HG03095 (cell line): ENCODE data around the gene VMAC.
A peak's percentile ranks its signal among the peaks of the same experiment; 100 is the strongest.

Experiments
- ATAC-seq: cut with Tn5 transposase; IDR thresholded peaks from one replicate; pipeline ENCODE4 v1.9.1; 2021; ENCODE audit warnings: moderate library complexity; ENCODE audit not compliant: unreplicated experiment

Gene VMAC

DNA sequence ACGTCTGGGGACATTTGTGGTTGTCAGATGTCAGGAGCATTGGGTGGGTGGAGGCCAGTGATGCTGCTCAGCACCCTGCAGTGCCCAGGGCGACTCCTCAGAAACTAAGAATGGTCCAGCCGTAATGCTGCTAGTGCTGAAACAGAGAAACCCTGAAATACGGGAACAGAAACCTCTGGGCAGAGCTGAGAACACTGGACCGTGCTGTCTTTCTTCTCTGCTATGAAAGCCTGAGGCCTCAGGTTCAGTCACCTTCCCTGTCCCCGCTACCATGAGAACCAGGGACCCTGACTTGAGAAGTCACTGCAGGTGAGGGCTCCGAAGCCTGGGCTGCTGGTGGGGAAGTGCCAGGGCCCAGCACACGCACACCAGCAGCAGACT lies 22.8 kb downstream of the VMAC start:
- peak; percentile 71 for ATAC-seq

DNA sequence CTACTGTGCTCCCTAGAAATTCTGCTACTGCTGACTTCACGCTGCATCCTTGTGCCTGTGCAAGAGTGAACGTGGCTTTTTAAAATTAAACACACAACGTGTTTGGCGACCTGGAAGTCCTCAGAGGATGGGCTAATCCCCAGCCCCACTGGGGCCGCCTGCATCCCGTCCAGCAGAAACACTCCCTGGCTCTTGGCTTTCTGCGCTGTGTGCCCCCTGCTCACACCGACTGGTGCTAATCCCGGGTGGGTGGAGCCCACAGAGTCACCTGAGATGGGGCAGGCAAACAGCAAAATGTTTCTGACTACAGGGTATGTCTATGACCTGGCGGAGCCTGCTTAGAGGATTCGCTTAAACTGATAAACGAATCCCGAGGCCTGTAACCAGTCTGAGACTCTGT lies 24.5 kb downstream of the VMAC start:
- no peak for ATAC-seq

DNA sequence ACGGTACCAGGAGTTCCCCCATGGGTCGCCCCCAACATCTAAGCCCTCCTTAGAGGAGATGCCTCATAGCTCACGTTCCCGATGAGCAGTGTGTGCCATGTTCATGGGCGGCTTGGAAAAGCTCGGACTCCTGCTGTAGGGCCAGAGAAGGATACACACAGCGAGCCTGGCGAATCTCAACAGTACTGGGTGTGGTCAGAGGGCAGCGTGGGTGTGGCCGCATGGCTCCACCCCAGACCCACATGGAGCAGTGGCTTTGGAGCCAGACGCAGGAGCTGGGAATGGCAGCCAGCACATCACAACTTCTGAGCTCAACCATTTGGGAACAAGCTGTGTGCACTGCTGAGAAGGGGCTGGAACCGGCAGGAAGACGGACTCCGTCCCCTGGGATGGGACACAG lies 25.0 kb downstream of the VMAC start:
- ATAC-seq, result no peak

DNA sequence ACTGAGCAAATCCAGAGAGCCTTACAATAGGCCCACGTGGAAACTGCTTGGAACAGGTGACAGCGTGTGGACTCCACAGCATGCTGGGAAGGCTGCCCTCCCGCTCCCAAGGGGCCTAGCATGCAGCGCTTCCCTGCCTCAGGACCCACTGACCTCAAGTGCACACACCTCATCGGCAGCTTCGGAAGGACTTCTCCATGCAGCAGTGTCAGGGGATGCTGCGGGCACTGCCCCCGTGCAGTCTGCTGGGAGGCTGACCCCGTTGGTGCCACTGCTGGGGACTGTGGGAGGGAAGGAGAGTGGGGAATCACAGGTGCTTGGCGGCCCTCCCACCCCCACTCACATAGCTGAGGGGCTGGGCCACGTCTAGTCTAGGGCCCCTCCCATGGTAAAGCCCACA lies 26.6 kb downstream of the VMAC start:
- ATAC-seq, result no peak

DNA sequence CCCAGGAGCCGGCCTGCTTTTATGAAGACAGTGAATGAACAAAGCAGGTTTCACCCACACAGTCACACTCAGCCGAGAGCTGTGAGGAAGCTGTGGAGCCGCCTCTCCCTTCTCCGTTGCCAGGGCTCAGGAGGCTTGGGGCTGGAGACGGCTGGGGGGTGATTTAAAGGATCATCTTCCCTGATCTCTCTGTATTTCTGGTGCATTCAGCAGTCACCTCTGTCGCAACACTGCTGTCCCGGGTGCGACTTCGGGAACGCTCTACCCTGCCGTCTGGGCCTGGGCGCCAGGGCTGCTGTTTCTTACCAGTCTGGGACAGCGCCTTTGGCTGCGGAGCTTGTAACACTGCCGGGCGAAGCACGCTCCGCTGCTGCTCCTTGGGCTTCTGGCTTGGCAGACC lies 27.5 kb downstream of the VMAC start:
- ATAC-seq, result no peak

DNA sequence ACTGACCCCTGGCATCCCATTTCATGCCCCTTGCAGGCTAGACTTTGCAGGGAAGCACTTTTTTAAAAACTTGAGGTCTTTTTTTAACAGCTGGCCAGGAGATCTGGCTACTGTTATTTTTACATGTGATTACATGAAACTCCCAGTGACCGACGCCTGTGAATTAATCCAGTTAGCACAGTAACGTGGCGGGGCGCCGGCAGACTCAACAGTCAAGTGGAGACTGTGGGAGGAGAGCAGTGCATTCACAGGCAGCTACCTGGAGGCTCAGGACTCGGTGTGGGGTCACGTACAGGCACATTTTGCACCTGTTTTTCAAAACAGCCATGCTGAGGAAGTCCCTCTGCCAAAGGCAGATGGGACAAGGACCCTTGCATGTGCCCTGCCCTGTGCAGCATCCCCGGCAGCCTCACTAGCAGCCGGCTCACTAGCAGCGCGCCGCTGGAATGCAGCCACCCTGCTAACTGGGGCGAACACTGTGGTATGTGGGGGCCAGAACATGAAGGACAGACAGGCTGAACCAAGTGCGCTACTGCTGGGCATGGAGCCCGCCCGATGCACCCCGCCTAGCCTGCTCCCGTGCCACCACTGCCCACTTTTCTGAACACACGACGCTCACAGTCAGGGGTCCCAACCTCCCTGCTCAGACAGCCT lies 28.1 kb downstream of the VMAC start:
- no peak for ATAC-seq

DNA sequence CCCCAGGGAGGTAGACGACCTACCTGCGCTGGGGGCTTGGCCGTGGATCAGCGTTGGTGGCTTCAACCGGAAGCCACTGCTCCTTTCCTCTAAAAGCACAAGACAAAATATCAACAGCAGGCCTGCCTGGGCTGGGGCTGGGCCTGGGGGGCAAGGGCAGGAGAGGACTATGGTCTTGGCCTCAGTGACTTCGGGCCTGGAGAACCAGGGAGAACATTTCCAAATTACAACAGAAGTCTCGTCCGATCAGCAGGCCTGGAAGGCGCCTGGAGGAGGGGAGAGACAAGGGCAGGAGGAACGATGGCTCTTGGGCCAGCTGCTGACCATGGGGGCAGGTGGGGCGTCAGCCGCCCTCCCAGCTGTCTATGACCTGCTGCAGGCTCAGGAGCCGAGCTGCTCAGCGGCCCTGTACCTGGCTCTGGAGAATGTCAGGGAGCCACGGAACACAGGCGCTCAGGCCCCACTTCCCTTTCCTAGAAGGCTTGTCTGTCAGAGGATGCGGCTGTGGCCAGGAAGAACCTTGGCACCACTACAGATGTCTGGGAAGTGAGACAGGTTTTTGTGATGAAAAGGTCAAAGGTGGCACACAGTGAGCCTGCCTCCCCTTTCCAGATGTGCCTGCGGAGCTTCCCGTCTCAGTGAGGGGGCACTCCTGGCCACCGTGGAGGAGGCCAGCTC lies 28.9 kb downstream of the VMAC start:
- ATAC-seq, result no peak

DNA sequence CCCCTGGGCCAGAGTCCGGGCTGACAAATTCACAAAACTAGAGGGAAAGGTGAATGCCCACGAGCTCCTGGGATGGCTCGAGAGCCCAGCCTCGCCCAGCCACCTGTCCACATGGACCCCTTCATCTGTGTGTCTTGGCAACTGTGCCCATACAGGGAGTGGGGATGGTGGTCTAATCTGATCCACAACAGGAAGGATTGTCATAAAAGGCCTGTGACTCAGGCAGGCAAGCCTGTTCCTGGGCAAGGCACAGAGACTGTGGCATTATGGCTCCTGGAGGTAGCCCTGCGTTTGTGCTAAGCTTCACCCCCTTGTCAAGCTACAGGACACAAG lies 29.4 kb downstream of the VMAC start:
- no peak for ATAC-seq

DNA sequence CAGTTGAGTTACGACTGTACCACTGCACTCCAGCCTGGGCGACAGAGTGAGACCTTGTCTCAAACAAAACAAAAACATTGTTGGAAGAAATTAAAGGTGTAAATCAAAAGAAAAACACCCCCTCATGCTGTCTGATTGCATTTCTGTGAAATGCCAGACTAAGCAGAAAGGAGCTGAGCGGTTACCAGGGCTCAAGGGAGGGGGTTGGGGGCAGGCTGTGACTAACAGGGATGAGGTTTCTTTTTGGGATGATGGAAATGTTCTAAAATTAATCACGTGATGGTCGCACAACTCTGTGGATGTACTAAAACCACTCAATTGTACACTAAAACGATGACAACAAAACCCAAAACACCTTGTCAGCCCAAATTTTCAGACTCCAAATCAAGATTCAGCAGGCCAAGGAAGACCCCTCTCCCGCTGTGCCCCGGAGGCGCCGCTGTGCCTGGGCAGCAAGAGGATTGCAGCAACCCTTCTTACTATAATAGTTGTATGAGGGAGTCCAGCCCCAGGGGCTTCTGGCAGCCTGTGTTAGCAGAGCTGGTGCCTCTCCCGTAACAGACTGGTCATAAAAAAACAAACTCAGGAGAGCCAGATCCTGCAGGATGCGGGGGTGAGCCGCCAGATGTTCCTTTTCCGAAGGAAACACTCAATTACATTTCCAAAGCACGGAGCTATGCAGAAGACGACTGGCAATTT lies 30.3 kb downstream of the VMAC start:
- ATAC-seq, result no peak

DNA sequence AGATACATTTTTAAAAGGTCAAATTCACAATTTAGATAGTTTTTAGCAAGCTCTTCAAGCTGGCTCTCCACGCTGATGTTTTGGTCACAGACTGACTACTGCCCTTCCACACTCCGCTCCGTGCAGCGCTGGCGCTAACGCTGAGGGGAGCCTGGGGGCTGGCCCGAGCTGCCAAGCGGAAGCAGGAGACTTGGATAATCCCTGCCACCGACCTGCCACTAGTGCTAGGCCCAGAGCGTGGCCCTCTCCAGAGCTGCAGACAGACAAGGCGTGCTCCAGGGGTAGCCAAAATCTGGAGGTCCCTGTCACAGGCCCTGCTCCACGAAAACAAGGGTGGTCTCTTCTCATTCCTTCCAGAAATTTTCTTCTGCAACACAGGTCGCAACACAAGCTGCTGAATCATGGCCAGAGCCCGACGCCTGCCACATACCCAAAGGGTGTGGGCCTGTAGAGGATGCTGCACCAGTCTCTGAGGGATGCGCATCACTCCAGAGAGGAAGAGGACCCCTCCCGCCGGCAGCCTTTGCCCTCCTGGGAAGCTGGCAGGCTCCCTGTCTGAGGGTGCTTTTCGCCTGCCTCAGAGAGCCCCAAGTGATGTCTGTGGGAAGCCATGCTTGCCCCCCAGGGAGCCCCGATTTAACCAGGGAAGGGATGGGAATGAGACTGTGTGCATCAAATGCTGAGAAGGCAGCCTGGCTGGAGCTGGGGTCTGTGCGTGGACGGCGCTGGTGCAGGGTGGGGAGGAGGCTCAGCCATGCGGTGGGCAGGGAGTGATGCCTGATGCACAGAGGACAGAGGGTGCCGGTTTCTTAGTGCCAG lies 31.0 kb downstream of the VMAC start:
- ATAC-seq, result no peak

DNA sequence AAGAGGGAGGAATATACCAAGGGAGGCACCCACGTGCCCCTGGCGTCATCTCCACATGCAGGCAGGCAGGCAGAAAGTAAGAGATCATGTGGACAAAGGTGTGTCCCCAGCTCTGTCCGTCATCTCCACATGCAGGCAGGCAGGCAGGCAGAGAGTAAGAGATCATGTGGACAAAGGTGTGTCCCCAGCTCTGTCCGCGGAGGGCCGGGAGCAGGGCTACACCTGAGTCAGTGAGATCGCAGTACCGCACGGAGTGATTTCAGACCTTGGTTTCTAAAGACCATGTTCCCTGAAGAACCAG lies 31.6 kb downstream of the VMAC start:
- no peak for ATAC-seq

DNA sequence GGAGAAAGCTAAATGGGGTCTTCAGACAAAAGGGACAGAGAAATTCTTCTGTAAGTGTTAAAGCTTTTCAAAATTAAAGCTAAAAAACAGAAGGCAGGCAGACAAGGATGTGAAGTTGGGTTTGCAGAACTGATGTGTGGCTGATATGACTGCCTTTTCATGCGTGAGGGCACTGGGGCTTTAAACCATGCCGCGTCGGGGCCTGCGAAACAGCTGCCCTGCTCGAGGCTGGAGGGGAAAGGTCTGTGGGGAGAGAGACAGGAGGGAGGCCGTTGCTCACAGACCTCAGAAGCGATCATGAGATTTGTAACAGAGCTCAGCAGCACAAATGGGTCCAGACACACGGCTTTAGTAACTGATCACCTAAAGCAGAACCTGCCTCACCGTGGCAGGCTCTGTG lies 32.9 kb downstream of the VMAC start:
- no peak for ATAC-seq

DNA sequence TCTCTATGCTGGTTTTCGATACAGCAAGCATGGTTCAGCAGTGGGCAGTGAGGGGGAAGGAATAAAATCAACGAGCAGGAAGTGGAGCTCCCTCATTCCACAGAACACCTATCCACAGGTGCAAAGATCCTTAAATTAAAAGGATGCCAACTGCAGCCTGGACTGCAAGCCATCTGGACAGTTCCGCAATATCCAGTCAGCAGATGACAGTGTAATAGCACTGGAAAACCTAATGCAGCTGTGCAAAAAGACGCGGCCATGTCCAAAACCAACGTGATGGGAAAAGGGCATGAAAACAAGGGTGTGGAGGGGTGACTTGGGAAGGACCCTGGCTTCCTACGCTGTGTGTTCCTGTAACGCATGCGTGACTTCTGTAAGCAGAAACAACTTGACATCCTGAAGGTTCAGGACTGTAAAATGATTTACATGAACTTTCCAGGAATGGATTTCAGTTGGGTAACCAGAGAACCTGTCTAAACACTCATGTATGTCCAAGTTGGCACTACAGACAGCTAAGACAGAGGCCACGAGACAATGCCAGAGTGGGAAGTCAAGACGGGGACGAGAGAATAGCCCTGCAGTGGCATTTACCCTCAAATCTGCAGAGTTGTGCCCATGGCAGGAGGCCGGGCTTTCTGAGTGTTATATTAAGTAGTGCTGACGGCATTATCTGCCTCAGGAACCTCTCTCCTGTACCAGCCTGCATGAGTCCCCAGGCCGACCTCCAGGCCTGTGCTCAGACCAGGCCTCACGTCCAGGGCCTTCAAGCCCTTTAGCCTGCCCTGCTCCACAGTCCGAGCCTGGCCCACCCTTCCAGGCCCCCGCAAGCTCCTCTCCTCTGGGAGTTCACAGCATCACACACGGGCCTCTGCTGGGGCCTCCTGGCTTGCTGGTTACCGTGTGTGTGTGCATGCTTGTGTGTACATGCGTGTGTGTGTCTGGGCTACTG lies 35.9 kb downstream of the VMAC start:
- no peak for ATAC-seq

DNA sequence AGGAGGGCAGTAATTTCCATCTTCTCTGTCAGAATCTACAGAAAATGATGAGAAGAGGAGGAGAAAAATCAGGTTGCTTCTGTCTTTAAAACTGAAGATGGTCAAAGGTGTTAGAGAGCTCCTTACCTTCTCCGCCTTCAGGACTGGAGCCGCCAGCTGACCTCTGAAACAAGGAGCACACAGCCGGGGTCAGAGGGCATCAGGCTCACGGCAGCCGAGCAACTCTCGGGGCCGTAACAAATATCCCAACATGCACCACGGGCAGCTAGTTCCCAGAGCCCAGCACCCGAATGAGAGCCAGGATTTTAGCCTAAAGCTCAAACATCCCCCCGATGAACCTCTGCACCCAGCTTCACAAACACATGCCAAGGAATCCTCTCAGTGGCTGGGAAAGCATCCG lies 37.0 kb downstream of the VMAC start:
- ATAC-seq, result no peak

DNA sequence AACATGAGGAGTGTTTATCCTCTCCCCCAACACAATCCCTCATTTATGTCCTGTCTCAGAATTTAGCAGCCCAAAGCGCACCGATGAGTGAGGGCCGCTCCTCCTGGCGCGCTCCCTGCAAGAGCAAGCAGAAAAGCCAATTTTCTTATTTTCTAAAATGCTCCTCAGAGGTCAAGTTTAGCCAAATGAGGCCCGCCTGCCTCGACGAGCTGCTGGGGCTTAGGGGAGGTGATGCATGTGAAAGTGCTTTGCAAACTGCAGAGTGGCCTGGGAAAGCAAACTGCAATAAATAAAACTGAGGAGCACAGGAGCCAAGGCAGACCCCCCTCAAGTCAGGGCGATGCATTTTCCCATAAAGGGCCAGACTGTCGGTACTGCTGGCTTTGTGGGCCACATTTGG lies 38.4 kb downstream of the VMAC start:
- no peak for ATAC-seq

DNA sequence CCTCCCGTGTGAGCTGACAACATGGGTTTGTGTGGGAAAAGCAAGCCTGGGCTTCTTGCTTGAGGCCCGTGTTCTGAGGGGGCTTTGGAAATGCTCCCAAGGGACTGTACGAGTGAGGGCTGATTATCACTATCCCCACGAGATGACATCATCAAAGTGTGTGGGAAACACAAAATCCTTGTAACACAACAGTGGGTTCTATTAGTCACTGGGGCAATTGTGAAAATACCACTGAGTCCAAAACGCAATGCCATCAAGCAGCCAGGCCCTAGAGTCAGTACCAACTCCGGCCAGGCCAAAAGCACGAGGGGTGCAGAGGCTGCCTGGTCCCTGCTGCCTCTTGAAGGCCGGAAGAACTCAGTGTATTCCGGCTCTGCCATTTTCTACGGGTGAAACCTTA lies 39.0 kb downstream of the VMAC start:
- ATAC-seq, result no peak

DNA sequence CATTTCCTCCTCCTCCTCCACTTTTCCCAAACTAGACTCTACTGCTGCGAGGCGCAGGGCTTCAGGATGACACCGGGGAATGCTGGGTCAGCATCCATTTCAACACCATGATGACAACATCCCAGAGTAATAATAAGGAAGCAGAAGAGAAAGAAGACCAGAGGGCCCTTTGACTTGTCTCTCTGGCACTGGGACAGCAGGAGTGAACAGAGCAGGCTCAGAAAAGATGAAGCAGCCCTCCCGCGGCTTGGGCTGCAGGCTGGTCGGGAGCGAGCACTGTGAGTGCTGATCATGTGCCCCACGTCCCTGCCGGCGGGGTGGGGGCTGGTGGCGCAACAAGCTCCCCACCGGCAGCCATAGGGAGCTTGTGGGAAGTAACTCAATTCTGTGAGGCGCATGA lies 42.8 kb downstream of the VMAC start:
- ATAC-seq, result no peak

DNA sequence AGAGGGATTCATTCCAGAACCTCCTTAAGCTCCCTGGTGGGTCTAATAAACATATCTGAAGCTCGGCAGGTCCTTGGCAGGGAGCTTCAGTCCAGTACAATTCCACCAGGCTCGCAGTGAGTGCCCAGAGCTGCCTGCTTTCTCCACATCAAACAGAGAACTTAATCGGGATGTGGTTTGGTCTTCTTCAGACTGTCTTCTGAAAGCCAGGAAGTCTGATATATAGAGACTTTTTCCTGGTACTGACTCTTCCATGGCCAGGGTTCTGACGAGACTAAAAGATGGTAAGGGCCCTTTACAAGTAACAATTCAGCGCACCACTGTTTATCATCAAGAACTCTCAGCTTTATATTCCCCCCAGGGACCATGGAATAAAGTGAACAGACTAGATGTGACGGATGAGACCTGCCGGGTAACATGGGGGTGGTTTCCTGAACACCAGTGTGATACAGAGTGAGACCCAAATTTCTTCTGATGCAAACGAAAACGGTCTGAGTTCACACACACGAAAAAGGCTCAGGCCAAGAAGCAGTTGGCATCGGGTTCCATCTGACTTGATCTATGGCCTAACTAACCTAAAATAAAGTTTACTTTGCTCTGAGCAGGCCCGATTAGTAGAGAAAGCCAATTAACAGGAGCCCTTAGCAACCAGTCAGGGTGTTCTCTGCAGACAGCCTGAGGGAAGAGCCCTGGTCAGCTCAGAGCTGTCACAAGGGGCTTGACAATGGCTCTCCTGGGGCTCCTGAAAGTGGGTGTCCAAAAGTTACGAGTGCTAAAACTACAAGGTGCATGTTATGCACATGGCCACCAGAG lies 44.3 kb downstream of the VMAC start:
- no peak for ATAC-seq

DNA sequence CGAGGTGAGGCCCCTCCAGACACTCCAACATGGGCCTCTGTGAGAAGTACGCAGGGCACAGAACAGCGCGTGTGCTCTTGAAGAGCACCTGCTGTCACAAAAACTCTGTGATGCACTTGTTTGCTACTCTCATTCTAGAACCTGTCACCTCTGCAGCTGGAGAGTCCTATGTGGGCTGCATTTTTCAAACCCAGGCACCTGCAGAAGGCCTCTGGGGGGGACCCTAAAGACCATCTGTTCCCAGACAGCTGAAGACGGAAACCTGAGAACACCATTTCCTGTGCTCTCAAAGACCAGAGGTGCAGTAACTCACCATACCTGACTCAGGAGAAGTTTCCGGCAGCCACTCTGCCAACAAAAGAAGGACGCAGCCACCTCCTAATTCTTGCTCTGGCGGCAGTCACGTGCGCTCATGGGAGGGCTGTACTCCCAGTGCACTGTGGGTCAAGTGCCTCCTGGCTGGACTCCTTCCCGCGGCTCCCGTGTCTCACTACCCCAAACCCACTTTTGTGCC lies 45.2 kb downstream of the VMAC start:
- ATAC-seq, result no peak

DNA sequence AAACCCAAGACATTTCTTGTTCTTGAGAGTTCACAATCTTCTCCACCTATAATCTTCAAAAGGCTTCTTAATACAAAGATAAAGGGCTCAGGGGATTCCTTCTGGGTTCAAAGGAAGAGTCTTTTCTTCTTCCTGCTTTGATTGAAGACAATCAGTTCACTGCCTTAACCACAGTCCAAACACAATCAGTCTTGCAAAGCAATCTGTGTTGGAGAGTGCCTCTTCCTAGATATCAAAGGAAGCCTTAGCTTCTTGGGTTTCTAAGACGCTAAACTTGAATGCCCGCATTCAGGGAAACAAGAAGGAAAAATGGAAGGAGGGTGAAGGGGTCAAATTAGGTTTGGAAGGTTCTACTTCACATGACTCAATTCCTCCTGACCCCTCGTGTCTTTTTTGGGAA lies 46.1 kb downstream of the VMAC start:
- ATAC-seq, result no peak
